ENCODE measurements around the gene SCAMP4. TPM values are rescaled to one million over a fixed set of nuclear protein-coding genes. Genes with fewer than 3 reads are reported as not detected.

SCAMP4 gene
- total and polyA plus RNA-seq, 9 of the 15 experiments (the other 6 are each of a cell fraction or from before 2014, with no cell fraction given): 0.81 to 45.9 (median 12.8) TPM

- no peak for TF ChIP-seq NCOA2 (IDR thresholded peaks at IDR 0.05; ENCODE audit: partially characterized antibody in 2 of 2)
- no peak for TF ChIP-seq TARDBP (IDR thresholded peaks at IDR 0.05)
- TF ChIP-seq TCF3 (CRISPR knock-in tag; IDR thresholded peaks at IDR 0.05): no peak
- no peak for TF ChIP-seq CREBBP (IDR thresholded peaks at IDR 0.05; ENCODE audit: low read depth, low read length)
- TF ChIP-seq ZNF133 (CRISPR knock-in tag; IDR thresholded peaks at IDR 0.05): no peak
- TF ChIP-seq BHLHE40 (IDR thresholded peaks at IDR 0.05; ENCODE audit: low read length): peak; percentile 33; the same call in 1 of the 2 replicates
- no peak for TF ChIP-seq GTF2F1 (IDR thresholded peaks at IDR 0.05; ENCODE audit: low read depth, low read length)
- TF ChIP-seq FOXO4 (CRISPR knock-in tag; IDR thresholded peaks at IDR 0.05): no peak
- TF ChIP-seq YBX1 (IDR thresholded peaks at IDR 0.05): no peak
- no peak for TF ChIP-seq THRAP3 (IDR thresholded peaks at IDR 0.05; ENCODE audit: borderline replicate concordance)
- no peak for TF ChIP-seq HEY1 (CRISPR knock-in tag; IDR thresholded peaks at IDR 0.05; ENCODE audit: borderline replicate concordance)
- TF ChIP-seq ZNF143 (CRISPR knock-in tag; IDR thresholded peaks at IDR 0.05): no peak
- TF ChIP-seq HNRNPLL (IDR thresholded peaks at IDR 0.05; ENCODE audit: low read depth, low read length, poor library complexity, severe bottlenecking): peak; percentile 36
- TF ChIP-seq PRDM10 (IDR thresholded peaks at IDR 0.05; ENCODE audit: partially characterized antibody): peak; percentile 98
- TF ChIP-seq NBN (IDR thresholded peaks at IDR 0.05; ENCODE audit: low read depth): no peak
- TF ChIP-seq MXI1 (IDR thresholded peaks at IDR 0.05; ENCODE audit: low read depth, low read length): peak; percentile 31; the same call in 1 of the 2 replicates
- TF ChIP-seq KAT2B (IDR thresholded peaks at IDR 0.05; ENCODE audit: low read depth, low read length): no peak
- TF ChIP-seq POLR3G (IDR thresholded peaks at IDR 0.05; ENCODE audit: extremely low read depth, insufficient read length, insufficient replicate concordance): no peak
- no peak for TF ChIP-seq SRSF7 (optimal IDR thresholded peaks at IDR 0.05; ENCODE audit: low read depth, low read length)
- TF ChIP-seq NCOA6 (IDR thresholded peaks at IDR 0.05): no peak
- no peak for TF ChIP-seq NFYB (IDR thresholded peaks at IDR 0.05; ENCODE audit: extremely low read depth, insufficient read length)
- no peak for TF ChIP-seq MTA3 (IDR thresholded peaks at IDR 0.05; ENCODE audit: borderline replicate concordance)
- no peak for TF ChIP-seq TRIM25 (IDR thresholded peaks at IDR 0.05; ENCODE audit: borderline replicate concordance)
These were observed 31.4 kb upstream of the SCAMP4 start (continued) for GRCh38 chr19:1873524-1874473.

All from K562 (cell line).